ENCODE measurements around the gene ANO6. TPM values are rescaled to one million over a fixed set of nuclear protein-coding genes. Genes with fewer than 3 reads are reported as not detected.
"Not testable (repeated sequence)": the region's sequence is repeated elsewhere in the genome, so short reads cannot be mapped to it uniquely, and the experiment has no call there.

ANO6 gene
- total RNA-seq, 2 donors from 2014 or later: 24.4 to 28.0 TPM

- ATAC-seq (no peak), DNase-seq (no peak)
- Histone ChIP-seq H3K27me3 (no peaks in the 10 kb centered on the region), H3K4me3 (no peak overlapping the region), H3K9me3 (no peaks in the 10 kb centered on the region), H3K4me1 (peaks cover 4% of the 10 kb centered on the region), H3K27ac (no peak overlapping the region), H3K36me3 (replicated peaks in 1 of 2; ENCODE audit: insufficient read depth in 1 of 2, low read depth in 2 of 2) (peaks cover 0 to 1% of the 10 kb centered on the region in 2 donors)
- TF ChIP-seq POLR2A (IDR thresholded peaks at IDR 0.05): no peak
- TF ChIP-seq, protein P1, sequence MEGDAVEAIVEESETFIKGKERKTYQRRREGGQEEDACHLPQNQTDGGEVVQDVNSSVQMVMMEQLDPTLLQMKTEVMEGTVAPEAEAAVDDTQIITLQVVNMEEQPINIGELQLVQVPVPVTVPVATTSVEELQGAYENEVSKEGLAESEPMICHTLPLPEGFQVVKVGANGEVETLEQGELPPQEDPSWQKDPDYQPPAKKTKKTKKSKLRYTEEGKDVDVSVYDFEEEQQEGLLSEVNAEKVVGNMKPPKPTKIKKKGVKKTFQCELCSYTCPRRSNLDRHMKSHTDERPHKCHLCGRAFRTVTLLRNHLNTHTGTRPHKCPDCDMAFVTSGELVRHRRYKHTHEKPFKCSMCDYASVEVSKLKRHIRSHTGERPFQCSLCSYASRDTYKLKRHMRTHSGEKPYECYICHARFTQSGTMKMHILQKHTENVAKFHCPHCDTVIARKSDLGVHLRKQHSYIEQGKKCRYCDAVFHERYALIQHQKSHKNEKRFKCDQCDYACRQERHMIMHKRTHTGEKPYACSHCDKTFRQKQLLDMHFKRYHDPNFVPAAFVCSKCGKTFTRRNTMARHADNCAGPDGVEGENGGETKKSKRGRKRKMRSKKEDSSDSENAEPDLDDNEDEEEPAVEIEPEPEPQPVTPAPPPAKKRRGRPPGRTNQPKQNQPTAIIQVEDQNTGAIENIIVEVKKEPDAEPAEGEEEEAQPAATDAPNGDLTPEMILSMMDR (IDR thresholded peaks at IDR 0.05): no peak
- WGBS, 2 donors: 95 to 96% methylated on average over 4 of the region's 4 CpGs
- intact Hi-C loops (cut with DNase I): no loop called here
These were observed 99.6 kb downstream of the ANO6 start for GRCh38 chr12:45315462-45315861.

- H3K27me3 ChIP-seq; H3K27ac ChIP-seq; H3K9me3 ChIP-seq; ATAC-seq; DNase-seq; H3K4me3 ChIP-seq; intact Hi-C loops (cut with DNase I); H3K4me1 ChIP-seq; H3K36me3 ChIP-seq (replicated peaks in 1 of 2; ENCODE audit: insufficient read depth in 1 of 2, low read depth in 2 of 2): not testable (repeated sequence)
- 92 to 93% methylated on average over 2 to 3 of the region's 3 CpGs for WGBS, 2 donors
These were observed 101.4 kb downstream of the ANO6 start for GRCh38 chr12:45317261-45317660.

DNA sequence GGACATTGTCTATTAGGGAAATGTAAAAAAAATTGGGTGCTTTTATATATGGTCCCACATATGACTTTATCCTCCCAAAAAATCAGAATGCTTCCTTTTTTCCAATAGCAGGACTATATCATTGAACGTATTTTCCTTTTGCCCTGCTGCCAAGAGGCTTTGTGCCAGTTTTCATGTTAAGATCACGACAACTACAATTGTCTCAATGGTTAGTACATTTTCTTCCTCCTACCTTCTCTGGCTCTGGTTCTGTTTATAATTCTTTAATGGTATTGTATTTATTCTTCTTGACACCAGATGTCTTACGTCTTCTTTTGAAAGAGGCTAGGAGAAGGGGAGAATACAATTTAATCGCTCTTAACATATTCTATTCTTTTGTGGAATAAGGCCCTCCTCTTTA lies 106.9 kb downstream of the ANO6 start:
- Histone ChIP-seq H3K9me3 (no peaks in the 10 kb centered on the region), H3K27ac (no peak overlapping the region), H3K4me3 (no peak overlapping the region), H3K27me3 (no peaks in the 10 kb centered on the region), H3K4me1 (no peaks in the 10 kb centered on the region), H3K36me3 (replicated peaks in 1 of 2; ENCODE audit: insufficient read depth in 1 of 2, low read depth in 2 of 2) (no peaks in the 10 kb centered on the region)
- no peak for TF ChIP-seq POLR2A (IDR thresholded peaks at IDR 0.05)
- TF ChIP-seq, protein P1 (IDR thresholded peaks at IDR 0.05): no peak
- DNase-seq (no peak), ATAC-seq (no peak)
- intact Hi-C loops (cut with DNase I): no loop called here
- 64 to 73% methylated on average over 4 of the region's 4 CpGs for WGBS, 2 donors

- 33 to 39% methylated on average over 4 of the region's 4 CpGs for WGBS, 2 donors
- intact Hi-C loops (cut with DNase I): no loop called here
- H3K4me3 ChIP-seq: no peak overlapping the region
- H3K27me3 ChIP-seq: no peaks in the 10 kb centered on the region
- peaks cover 5% of the 10 kb centered on the region for H3K4me1 ChIP-seq
- ATAC-seq: no peak
- H3K27ac ChIP-seq: no peak overlapping the region
- no peaks in the 10 kb centered on the region for H3K36me3 ChIP-seq (replicated peaks in 1 of 2; ENCODE audit: insufficient read depth in 1 of 2, low read depth in 2 of 2)
- no peak for DNase-seq
- TF ChIP-seq, protein P1 (IDR thresholded peaks at IDR 0.05): no peak
- TF ChIP-seq POLR2A (IDR thresholded peaks at IDR 0.05): no peak
- no peaks in the 10 kb centered on the region for H3K9me3 ChIP-seq
These were observed 108.5 kb downstream of the ANO6 start for GRCh38 chr12:45324391-45324790.

- Histone ChIP-seq H3K36me3 (replicated peaks in 1 of 2; ENCODE audit: insufficient read depth in 1 of 2, low read depth in 2 of 2) (no peaks in the 10 kb centered on the region), H3K9me3 (no peaks in the 10 kb centered on the region), H3K27me3 (no peaks in the 10 kb centered on the region), H3K4me3 (no peak overlapping the region), H3K4me1 (peaks cover 5% of the 10 kb centered on the region), H3K27ac (no peak overlapping the region)
- WGBS, 2 donors: 85 to 90% methylated on average over 3 of the region's 3 CpGs
- DNase-seq: no peak
- TF ChIP-seq, protein P1 (IDR thresholded peaks at IDR 0.05): no peak
- no peak for TF ChIP-seq POLR2A (IDR thresholded peaks at IDR 0.05)
- no peak for ATAC-seq
- intact Hi-C loops (cut with DNase I): no loop called here
These were observed 110.6 kb downstream of the ANO6 start for GRCh38 chr12:45326358-45326975.
